Neuron (in vitro differentiated cells): ENCODE results near the gene REEP5.
"Not testable (repeated sequence)": the region's sequence is repeated elsewhere in the genome, so short reads cannot be mapped to it uniquely, and the experiment has no call there.

Experiments used
- H2AFZ ChIP-seq: one replicate; pipeline ENCODE4 v1.6.1; 2013; ENCODE audit warnings: low read depth, mild to moderate bottlenecking, inconsistent platforms, low read length, moderate library complexity
- H3K27me3 ChIP-seq: one replicate; pipeline ENCODE4 v1.6.1; 2013; ENCODE audit warnings: low read length; ENCODE audit not compliant: insufficient read depth
- H3K36me3 ChIP-seq: one replicate; pipeline ENCODE4 v1.6.1; 2013; ENCODE audit warnings: low read length; ENCODE audit not compliant: insufficient read depth
- H3K4me1 ChIP-seq: one replicate; pipeline ENCODE4 v1.6.1; 2013; ENCODE audit warnings: low read length; ENCODE audit not compliant: insufficient read depth
- H3K4me3 ChIP-seq: 2 replicates; pipeline ENCODE4 v1.5.1; 2013; ENCODE audit warnings: mild to moderate bottlenecking, low read length, moderate library complexity
- H3K9me3 ChIP-seq: one replicate; pipeline ENCODE4 v1.6.1; 2013; ENCODE audit warnings: low read length

REEP5 gene

DNA sequence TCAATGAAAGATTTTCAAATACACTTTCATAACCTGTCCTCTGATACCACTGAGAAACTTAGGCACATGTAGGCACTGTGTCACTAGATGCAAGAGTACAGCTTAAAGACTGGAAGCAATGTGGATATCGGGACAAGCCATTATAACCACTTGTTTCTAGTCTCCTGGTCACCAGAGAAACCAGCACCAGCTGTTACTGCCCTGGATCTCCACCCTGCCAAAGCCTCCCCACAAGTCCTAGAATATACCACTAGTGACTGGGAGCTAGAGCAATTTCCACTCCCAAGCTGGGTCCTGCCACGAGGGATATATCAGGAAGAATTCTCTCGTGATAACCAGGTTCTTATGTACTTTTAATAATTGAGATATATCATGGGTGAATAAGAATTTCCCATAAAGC lies 19.5 kb downstream of the REEP5 start:
- peaks cover 54% of the 10 kb centered on the region for H3K36me3 ChIP-seq
- no peak overlapping the region for H3K4me3 ChIP-seq
- no peak overlapping the region for H2AFZ ChIP-seq
- no peaks in the 10 kb centered on the region for H3K4me1 ChIP-seq
- H3K27me3 ChIP-seq: no peaks in the 10 kb centered on the region
- H3K9me3 ChIP-seq: no peaks in the 10 kb centered on the region

DNA sequence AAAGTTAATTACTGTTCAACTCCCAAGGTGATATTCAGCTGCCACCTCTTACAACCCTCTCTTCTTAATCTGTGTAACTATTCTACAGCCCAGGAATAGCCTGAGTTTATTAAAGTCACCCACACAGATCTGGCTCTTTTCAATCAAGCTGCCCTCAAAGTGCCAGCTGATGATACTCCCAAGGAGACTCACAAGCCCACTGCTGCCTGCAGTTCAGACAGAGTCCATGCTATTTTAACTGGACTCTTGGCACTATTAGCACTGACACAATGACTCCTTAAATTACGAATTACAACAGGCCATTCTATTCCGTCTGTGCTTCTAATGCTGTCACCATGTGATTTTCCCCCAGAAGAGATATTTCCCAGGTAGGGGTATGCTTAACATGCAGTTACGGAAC lies 26.3 kb downstream of the REEP5 start:
- Histone ChIP-seq H3K4me1 (no peaks in the 10 kb centered on the region), H2AFZ (no peak overlapping the region), H3K27me3 (no peaks in the 10 kb centered on the region), H3K9me3 (no peaks in the 10 kb centered on the region), H3K4me3 (no peak overlapping the region), H3K36me3 (peaks cover 45% of the 10 kb centered on the region)

DNA sequence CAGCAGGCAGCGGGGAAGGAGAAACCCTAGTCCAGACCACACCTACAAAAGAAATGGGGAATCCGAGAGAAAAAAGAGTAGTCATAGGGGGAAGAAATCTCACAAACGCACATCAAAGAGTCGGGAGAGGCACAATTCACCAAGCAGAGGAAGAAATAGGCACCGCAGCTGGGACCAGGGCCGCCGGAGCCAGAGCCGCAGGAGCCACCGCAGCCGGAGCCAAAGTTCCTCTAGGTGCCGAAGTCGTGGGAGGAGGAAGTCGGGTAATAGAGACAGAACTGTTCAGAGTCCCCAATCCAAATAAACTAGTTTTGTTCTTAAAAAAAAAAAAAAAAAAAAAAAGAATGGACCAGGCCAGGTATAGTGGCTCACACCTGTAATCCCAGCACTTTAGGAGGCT lies 29.3 kb downstream of the REEP5 start:
- H3K4me3 ChIP-seq: no peak overlapping the region
- H3K9me3 ChIP-seq: no peaks in the 10 kb centered on the region
- no peaks in the 10 kb centered on the region for H3K4me1 ChIP-seq
- H2AFZ ChIP-seq: no peak overlapping the region
- peaks cover 29% of the 10 kb centered on the region for H3K36me3 ChIP-seq
- no peaks in the 10 kb centered on the region for H3K27me3 ChIP-seq

DNA sequence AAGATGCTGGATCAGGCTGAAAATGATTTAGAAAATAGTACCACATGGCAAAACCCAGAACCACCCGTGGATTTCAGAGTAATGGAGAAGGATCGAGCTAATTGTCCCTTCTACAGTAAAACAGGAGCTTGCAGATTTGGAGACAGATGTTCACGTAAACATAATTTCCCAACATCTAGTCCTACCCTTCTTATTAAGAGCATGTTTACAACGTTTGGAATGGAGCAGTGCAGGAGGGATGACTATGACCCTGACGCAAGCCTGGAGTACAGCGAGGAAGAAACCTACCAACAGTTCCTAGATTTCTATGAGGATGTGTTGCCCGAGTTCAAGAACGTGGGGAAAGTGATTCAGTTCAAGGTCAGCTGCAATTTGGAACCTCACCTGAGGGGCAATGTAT lies 30.0 kb downstream of the REEP5 start:
- H3K36me3 ChIP-seq: peaks cover 31% of the 10 kb centered on the region
- not testable (repeated sequence) for H3K27me3 ChIP-seq, H2AFZ ChIP-seq, H3K4me3 ChIP-seq, H3K4me1 ChIP-seq, H3K9me3 ChIP-seq

DNA sequence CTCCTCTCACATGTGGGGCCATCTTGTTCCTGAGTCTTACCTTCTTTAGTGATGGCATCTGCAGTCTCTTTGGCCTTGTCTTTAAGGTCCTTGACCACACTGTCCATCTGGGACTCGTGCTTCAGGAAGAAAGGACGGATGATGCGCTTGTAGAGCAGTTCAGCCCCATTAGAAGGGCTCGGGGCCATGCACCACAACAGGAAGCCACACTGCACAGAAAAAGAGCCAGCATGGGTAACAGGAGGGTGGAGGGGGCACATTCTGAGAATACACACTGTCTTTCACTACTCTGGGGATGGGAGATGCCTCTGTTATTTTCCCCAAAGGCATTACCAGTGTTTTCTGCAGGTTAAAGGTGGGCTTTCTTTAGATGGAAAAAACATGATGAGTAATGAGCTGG lies 35.1 kb downstream of the REEP5 start:
- Histone ChIP-seq H3K4me3 (no peak overlapping the region), H3K4me1 (no peaks in the 10 kb centered on the region), H2AFZ (no peak overlapping the region), H3K27me3 (no peaks in the 10 kb centered on the region), H3K36me3 (peaks cover 58% of the 10 kb centered on the region), H3K9me3 (no peaks in the 10 kb centered on the region)

DNA sequence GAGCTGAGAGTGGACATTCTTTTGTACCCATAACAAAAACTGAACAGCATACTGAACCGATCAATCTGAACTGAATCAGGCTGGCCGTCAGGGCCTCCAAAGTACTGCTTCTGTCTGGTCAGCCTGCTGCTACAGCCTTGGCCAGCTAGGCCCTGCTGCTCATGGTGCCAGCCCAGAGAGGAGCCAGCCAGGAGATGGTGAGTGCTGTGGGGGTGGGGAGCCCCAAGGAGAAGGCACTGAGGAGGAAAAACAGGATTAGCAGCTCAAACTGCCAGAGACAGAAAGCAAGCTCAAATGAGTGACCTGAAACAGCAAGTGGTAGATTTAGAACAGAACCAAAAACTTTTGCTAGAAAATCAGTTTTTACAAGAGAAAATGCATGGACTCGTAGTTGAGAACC lies 37.0 kb downstream of the REEP5 start:
- Histone ChIP-seq H3K36me3 (peaks cover 70% of the 10 kb centered on the region), H2AFZ (no peak overlapping the region)

DNA sequence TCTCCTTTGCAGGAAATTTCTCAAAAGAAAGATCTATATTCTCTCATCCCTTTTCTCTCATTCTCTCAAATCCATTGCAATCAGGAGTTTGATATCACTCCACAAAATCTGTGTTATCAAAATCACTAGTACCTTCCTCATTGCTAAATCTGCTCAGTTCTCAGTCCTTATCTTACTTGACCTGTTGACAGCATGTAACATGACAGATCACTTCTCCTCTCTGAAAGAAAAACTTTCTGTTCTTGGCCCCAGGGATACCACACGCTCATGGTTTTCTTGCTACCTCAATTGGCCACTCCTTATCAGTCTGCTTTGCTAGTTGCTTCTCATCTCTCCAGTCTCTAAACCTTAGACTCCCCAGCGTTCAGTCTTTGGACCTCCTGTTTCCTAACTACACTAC lies 38.8 kb downstream of the REEP5 start:
- Histone ChIP-seq H3K36me3 (peaks cover 74% of the 10 kb centered on the region), H3K4me1 (no peaks in the 10 kb centered on the region), H2AFZ (no peak overlapping the region)

More for the DNA sequence above, 37.0 kb downstream of the REEP5 start:
- H3K9me3 ChIP-seq: no peaks in the 10 kb centered on the region
- no peaks in the 10 kb centered on the region for H3K4me1 ChIP-seq
- H3K27me3 ChIP-seq: no peaks in the 10 kb centered on the region
- no peak overlapping the region for H3K4me3 ChIP-seq

DNA sequence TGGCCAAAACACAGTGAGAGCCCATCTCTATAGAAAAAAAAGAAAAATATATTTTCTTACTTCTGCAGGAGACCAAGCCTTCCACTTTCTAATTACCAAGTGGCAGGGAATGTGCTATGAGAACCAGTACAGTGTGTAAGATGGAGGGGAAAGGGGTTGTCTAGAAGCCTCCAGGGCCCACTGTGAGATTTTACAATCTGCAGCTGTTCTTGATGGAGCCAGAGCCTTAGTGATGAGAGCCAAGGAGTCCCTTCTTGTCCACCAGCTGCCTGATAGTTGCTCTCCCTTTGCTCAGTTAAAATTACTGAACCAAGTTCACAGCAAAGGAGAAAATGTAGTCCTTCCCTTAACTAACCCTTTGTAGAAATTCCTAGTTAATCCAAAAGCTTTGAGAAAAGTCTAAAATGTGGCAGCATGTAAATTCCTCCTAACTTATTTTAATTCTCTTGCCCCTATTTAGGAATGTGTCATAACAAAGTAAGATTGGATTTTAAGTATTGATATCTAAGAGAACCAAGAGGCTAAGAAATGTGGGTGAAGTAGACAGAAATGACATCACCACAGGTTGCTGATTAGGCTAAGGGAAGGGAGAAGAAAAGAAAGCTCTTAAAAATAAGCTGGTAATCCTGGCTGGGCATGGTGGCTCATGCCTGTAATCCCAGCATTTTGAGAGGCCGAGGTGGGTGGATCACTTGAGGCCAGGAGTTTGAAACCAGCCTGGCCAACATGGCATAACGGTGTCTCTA lies 41.6 kb downstream of the REEP5 start:
- H3K27me3 ChIP-seq: no peaks in the 10 kb centered on the region
- H3K4me1 ChIP-seq: no peaks in the 10 kb centered on the region
- no peak overlapping the region for H3K4me3 ChIP-seq
- peaks cover 78% of the 10 kb centered on the region for H3K36me3 ChIP-seq
- no peak overlapping the region for H2AFZ ChIP-seq
- no peaks in the 10 kb centered on the region for H3K9me3 ChIP-seq

More for the DNA sequence above, 38.8 kb downstream of the REEP5 start:
- H3K27me3 ChIP-seq: no peaks in the 10 kb centered on the region
- H3K9me3 ChIP-seq: no peaks in the 10 kb centered on the region
- H3K4me3 ChIP-seq: no peak overlapping the region

DNA sequence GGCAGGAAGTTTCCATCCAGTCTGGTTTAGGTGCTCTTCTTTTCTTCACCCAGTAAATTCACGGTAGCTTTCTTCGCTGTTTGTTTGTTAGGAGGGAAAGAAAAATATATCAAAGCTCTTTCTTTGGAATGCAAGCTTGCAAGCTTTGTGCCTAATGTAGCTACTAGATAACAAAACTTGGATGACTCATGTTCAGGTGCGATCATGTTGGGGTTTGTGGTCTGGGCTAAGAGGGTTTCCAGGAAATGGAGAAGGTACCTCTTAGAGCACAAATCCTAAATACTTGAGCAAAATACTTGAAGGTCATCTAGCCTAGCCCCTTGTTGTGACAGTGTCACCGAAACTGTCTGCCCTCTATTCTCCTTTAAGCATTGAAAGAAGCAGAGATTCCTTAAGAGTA lies 43.3 kb downstream of the REEP5 start:
- Histone ChIP-seq H3K9me3 (no peaks in the 10 kb centered on the region), H2AFZ (no peak overlapping the region), H3K27me3 (no peaks in the 10 kb centered on the region), H3K36me3 (peaks cover 72% of the 10 kb centered on the region), H3K4me1 (no peaks in the 10 kb centered on the region), H3K4me3 (no peak overlapping the region)

DNA sequence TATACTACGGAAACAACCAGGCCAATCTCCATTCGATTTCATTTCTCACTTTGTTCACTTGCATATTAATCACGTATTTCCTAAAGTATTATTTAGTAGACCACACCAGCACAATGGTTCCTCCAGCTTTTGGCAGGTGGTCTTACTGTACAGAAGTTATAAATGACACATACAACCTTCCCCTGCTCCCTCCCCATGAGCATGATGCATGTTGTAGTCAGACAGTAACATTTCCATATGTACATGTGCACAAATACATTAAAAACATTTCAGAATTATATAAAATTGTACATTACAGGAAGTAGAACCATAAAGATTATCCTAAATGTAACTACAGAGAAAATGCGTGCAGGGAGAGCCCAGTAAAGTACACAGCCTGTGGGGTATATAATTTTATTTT lies 43.9 kb downstream of the REEP5 start:
- H3K36me3 ChIP-seq: peaks cover 66% of the 10 kb centered on the region
- H3K9me3 ChIP-seq: no peaks in the 10 kb centered on the region

DNA sequence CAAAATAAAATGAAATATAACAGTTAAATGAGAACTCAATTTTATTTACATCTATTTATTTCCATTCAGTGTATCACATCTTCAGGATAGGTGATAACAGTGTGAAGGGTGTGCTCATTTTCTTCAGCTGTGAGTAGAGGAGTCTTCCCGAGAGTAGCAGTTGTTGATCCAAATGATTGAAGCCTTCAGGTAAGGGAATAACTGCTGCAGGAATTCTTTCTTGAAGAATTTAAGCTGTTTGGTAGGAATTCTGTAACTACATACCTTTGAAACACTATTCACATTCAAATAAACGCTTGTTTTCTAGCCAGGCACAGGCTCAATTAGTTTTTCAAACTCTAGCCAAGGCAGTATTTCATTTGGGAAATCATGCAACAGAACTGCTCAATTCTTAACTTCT lies 45.7 kb downstream of the REEP5 start:
- H3K36me3 ChIP-seq: peaks cover 50% of the 10 kb centered on the region

More for the DNA sequence above, 43.9 kb downstream of the REEP5 start:
- H2AFZ ChIP-seq: no peak overlapping the region
- no peaks in the 10 kb centered on the region for H3K27me3 ChIP-seq
- no peak overlapping the region for H3K4me3 ChIP-seq
- no peaks in the 10 kb centered on the region for H3K4me1 ChIP-seq

DNA sequence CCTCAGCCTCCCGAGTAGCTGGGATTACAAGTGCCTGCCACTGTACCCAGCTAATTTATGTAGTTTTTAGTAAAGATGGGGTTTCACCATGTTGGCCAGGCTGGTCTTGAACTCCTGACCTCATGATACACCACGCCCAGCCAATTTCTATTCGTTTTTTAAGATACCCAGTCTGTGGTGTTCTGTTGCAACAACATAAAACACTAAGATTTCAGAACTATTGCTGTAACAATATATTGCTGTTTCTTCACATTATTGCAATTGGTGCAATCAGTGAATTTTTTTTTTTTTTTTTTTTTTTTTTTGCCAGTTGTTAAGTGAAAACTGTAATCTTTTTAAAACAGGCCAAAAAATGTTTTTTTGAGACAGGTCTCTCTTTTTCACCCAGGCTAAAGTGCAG lies 51.1 kb downstream of the REEP5 start:
- H3K4me3 ChIP-seq: no peak overlapping the region
- no peaks in the 10 kb centered on the region for H3K27me3 ChIP-seq
- no peak overlapping the region for H2AFZ ChIP-seq
- no peaks in the 10 kb centered on the region for H3K4me1 ChIP-seq
- H3K36me3 ChIP-seq: peaks cover 56% of the 10 kb centered on the region
- no peaks in the 10 kb centered on the region for H3K9me3 ChIP-seq

More for the DNA sequence above, 45.7 kb downstream of the REEP5 start:
- no peak overlapping the region for H2AFZ ChIP-seq
- no peak overlapping the region for H3K4me3 ChIP-seq
- no peaks in the 10 kb centered on the region for H3K4me1 ChIP-seq
- no peaks in the 10 kb centered on the region for H3K9me3 ChIP-seq
- H3K27me3 ChIP-seq: no peaks in the 10 kb centered on the region

DNA sequence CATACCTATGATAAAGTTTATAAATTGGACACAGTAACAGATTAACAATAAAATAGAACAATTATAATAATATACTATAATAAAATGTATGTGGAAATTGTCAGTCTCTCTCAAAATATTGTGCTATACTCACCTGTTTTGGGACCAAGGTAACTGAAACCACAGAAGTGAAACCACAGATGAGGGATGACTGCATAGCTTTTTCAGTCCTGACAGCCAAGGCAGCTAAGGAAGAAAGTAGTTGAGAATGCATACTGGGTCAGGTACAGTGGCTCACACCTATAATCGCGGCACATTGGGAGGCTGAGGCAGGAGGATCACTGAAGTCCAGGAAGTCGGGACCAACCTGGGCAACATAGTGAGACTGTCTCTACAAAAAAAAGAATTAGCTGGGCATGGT lies 52.1 kb downstream of the REEP5 start:
- Histone ChIP-seq H3K9me3 (no peaks in the 10 kb centered on the region), H3K36me3 (peaks cover 60% of the 10 kb centered on the region), H3K27me3 (no peaks in the 10 kb centered on the region), H3K4me3 (no peak overlapping the region), H3K4me1 (no peaks in the 10 kb centered on the region), H2AFZ (no peak overlapping the region)

DNA sequence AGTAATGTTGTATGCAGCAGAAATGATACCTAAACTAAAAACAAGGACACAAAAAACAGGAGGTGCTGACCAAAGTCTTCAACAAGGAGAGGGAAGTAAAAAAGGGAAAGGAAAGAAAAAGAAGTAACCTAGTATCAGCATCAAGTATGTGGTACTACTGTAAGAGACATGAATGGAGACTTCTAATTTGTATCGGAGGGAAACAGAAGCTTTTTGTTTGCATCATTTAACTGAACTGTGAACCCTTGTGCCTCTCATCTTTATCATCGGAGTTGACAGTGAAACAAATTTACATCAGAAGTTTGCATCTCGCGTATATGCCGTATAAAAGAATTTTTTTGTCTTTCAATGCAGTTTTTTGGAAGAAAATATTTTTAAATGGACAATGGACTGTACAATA lies 54.6 kb downstream of the REEP5 start:
- H3K36me3 ChIP-seq: peaks cover 76% of the 10 kb centered on the region
- no peak overlapping the region for H3K4me3 ChIP-seq
- no peak overlapping the region for H2AFZ ChIP-seq
- no peaks in the 10 kb centered on the region for H3K9me3 ChIP-seq
- no peaks in the 10 kb centered on the region for H3K27me3 ChIP-seq
- H3K4me1 ChIP-seq: peaks cover 9% of the 10 kb centered on the region
